Endothelial cell of umbilical vein (primary cell): ENCODE results near the gene RPS14. TPM values are rescaled to one million over a fixed set of nuclear protein-coding genes. Genes with fewer than 3 reads are reported as not detected.
A peak's percentile ranks its signal among the peaks of the same experiment; 100 is the strongest.

ENCODE experiments used
- BruUV-seq: library from RNA; stranded (reverse); fragments of 400-500 nt; replicated peaks from 2 replicates; lab custom pipeline; 2021; lab: Mats Ljungman, UMichigan
- CTCF ChIA-PET: fragments of 300-600, 350-600 bp; sonication (Branson Sonifier 250); formaldehyde crosslinking; loops from one replicate; lab custom pipeline; 2021; ENCODE audit warnings: antibody characterized with exemption, inconsistent platforms; lab: Charles Lee
- POLR2A ChIA-PET: fragments of 300-600, 350-600 bp; sonication (Branson Sonifier 250); formaldehyde crosslinking; loops from one replicate; lab custom pipeline; 2021; ENCODE audit warnings: antibody characterized with exemption, inconsistent platforms; lab: Charles Lee
- DNase-seq: peaks from one replicate; pipeline ENCODE4 v3.0.0-alpha.2; 2011; ENCODE audit warnings: low read depth, low spot score
- FAIRE-seq: peaks from 2 replicates; lab custom pipeline; 2011; peaks lifted over from hg19 to GRCh38; lab: Jason Lieb, UNC
- H2AFZ ChIP-seq: 2 replicates; pipeline ENCODE4 v1.6.0; 2012; ENCODE audit warnings: low read depth, low read length, control low read depth, inconsistent platforms
- H3K27ac ChIP-seq: 2 replicates; pipeline ENCODE4 v1.5.1; 2011; ENCODE audit warnings: low read depth, mild to moderate bottlenecking, control low read depth, low read length, moderate library complexity; ENCODE audit not compliant: insufficient read depth
- H3K27me3 ChIP-seq, 2 experiments: 2 replicates each; pipeline versions ENCODE4 v1.6.0 to v1.6.1; 2011; ENCODE audit warnings: low read length in 2 of 2, mixed read lengths in 1 of 2; ENCODE audit not compliant: control insufficient read depth in 2 of 2, insufficient read depth in 2 of 2
- H3K36me3 ChIP-seq, 2 experiments: 2 replicates in 1 of 2; 3 replicates in 1 of 2; pipeline ENCODE4 v1.5.1; 2011; ENCODE audit warnings: low read length in 2 of 2, mild to moderate bottlenecking in 1 of 2, moderate library complexity in 1 of 2; ENCODE audit not compliant: control insufficient read depth in 2 of 2, insufficient read depth in 2 of 2; ENCODE audit errors: extremely low read depth in 1 of 2
- H3K4me1 ChIP-seq: 3 replicates; pipeline ENCODE4 v1.5.1; 2011; ENCODE audit warnings: mild to moderate bottlenecking, low read length; ENCODE audit not compliant: control insufficient read depth, insufficient read depth; ENCODE audit errors: extremely low read depth
- H3K4me2 ChIP-seq: 2 replicates; pipeline ENCODE4 v1.6.1; 2011; ENCODE audit warnings: low read length, control low read depth, mixed read lengths; ENCODE audit not compliant: insufficient read depth
- H3K4me3 ChIP-seq, 3 experiments: fragments of 200-600 bp in 1 of 3; sonication (generic), shearing (Covaris generic) in 1 of 3; replicated peaks in 1 of 3; 2 replicates each; pipeline ENCODE4 v1.5.1; 2011 to 2016; ENCODE audit warnings: control low read depth in 3 of 3, low read length in 3 of 3, mild to moderate bottlenecking in 2 of 3, inconsistent platforms in 1 of 3, low read depth in 1 of 3, moderate library complexity in 1 of 3; ENCODE audit not compliant: insufficient read depth in 1 of 3
- H3K79me2 ChIP-seq: 2 replicates; pipeline ENCODE4 v1.6.0; 2012; ENCODE audit warnings: low read length, inconsistent platforms; ENCODE audit not compliant: control insufficient read depth, insufficient read depth
- H3K9ac ChIP-seq: replicated peaks from 2 replicates; pipeline ENCODE3; 2011; ENCODE audit warnings: low read length, control low read depth; ENCODE audit not compliant: insufficient read depth; ENCODE audit errors: extremely low read depth
- H3K9me1 ChIP-seq: replicated peaks from 3 replicates; pipeline ENCODE4 v1.6.0; 2011; ENCODE audit warnings: mild to moderate bottlenecking, low read length; ENCODE audit not compliant: control insufficient read depth, insufficient read depth; ENCODE audit errors: extremely low read depth
- H3K9me3 ChIP-seq: replicated peaks from 2 replicates; pipeline ENCODE4 v1.5.1; 2012; ENCODE audit warnings: low read length, inconsistent platforms; ENCODE audit not compliant: control insufficient read depth, insufficient read depth
- H4K20me1 ChIP-seq: replicated peaks from 2 replicates; pipeline ENCODE3; 2011; ENCODE audit warnings: mild to moderate bottlenecking, low read length; ENCODE audit not compliant: control insufficient read depth, insufficient read depth; ENCODE audit errors: extremely low read depth
- CTCF ChIP-seq, 2 donors: IDR thresholded peaks; 1 replicate in 1 of 2; 2 replicates in 1 of 2; pipeline ENCODE4 v1.5.1; 2011; ENCODE audit warnings: low read length in 2 of 2, mild to moderate bottlenecking in 2 of 2, moderate library complexity in 2 of 2, control low read depth in 1 of 2, inconsistent platforms in 1 of 2, low read depth in 1 of 2; ENCODE audit not compliant: insufficient read depth in 1 of 2; ENCODE audit errors: extremely low read depth in 1 of 2
- EZH2 ChIP-seq: IDR thresholded peaks from 2 replicates; pipeline ENCODE4 v1.6.1; 2012; ENCODE audit warnings: borderline replicate concordance, low read depth, mild to moderate bottlenecking, moderate library complexity, low read length, inconsistent platforms; ENCODE audit not compliant: severe bottlenecking
- FOS ChIP-seq: IDR thresholded peaks from 2 replicates; pipeline ENCODE4 v1.6.1; 2011; ENCODE audit warnings: mild to moderate bottlenecking, low read length, moderate library complexity, borderline replicate concordance; ENCODE audit not compliant: insufficient read depth
- GATA2 ChIP-seq: IDR thresholded peaks from 2 replicates; pipeline ENCODE4 v1.7.0; 2011; ENCODE audit warnings: low read depth, mild to moderate bottlenecking, moderate library complexity, mixed read lengths, low read length; ENCODE audit not compliant: insufficient read length, insufficient read depth
- JUN ChIP-seq: IDR thresholded peaks from 2 replicates; pipeline ENCODE4 v1.6.1; 2011; ENCODE audit warnings: borderline replicate concordance, low read depth; ENCODE audit not compliant: insufficient read length, insufficient read depth
- MYC ChIP-seq: IDR thresholded peaks from one replicate; pipeline ENCODE4 v1.6.1; 2011; ENCODE audit warnings: mild to moderate bottlenecking, low read depth, low read length
- POLR2A ChIP-seq: IDR thresholded peaks from 2 replicates; pipeline ENCODE4 v1.6.1; 2012; ENCODE audit warnings: low read depth, mild to moderate bottlenecking, control low read depth, low read length
- POLR2AphosphoS5 ChIP-seq: IDR thresholded peaks from 2 replicates; pipeline ENCODE4 v1.6.1; 2012; ENCODE audit warnings: low read depth, mild to moderate bottlenecking, control low read depth, low read length, moderate library complexity; ENCODE audit not compliant: insufficient read depth
- dilution Hi-C: fragments of 300-500 bp; cut with MboI; formaldehyde crosslinking; loops from one replicate; pipeline ENCODE4 v1.15.0; 2019; ENCODE audit warnings: low sequenced_read_pairs; ENCODE audit not compliant: extremely low pct_ligation_motif_present
- intact Hi-C: fragments of 100-400 bp; cut with micrococcal nuclease; formaldehyde crosslinking; loops from one replicate; pipeline ENCODE4 v1.10.0; 2022
- polyA plus RNA-seq, 4 experiments: library from polyadenylated mRNA; depleted of rRNA in 3 of 4; stranded (reverse) in 3 of 4; unstranded in 1 of 4; fragments of >200 nt; gene quantifications; 2 replicates each; pipeline versions ENCODE4 v1.2.1 to v1.2.3, GENCODE V29; 2011 to 2012; ENCODE audit warnings: missing spikeins in 1 of 4
- total RNA-seq: library from RNA; stranded (reverse); gene quantifications from 2 replicates; pipeline ENCODE4 v1.2.3, GENCODE V29; 2021

Gene RPS14
- total and polyA plus RNA-seq, 2 donors (not counting 3 experiments of a cell fraction or from before 2014, with no cell fraction given), result 1,852 to 5,521 TPM

DNA sequence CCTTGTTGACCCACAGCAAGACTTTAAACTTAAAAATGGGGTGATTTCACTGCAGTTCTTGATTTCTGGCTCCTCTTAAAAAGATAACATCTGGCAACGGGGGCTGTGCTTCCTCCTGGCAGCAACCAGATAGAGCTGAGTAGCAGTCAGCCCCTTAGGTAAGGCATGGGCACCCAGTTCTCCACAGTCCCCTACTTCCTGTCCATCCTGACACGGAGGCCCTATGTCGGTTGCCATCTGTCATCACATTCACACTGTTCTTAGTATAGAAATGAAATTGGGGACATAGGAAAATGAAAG lies 48.5 kb downstream of the RPS14 start:
- no peaks in the 10 kb centered on the region for H4K20me1 ChIP-seq
- H3K9me1 ChIP-seq, result no peaks in the 10 kb centered on the region
- ChIA-PET POLR2A (no interaction called here), CTCF (interaction anchor here (1.3 to 2.2 kb wide), 2 partner anchors 10 to 35 kb away, joined by 5 to 8 read pairs; no protein-coding TSS in a partner anchor)
- TF ChIP-seq POLR2A (peak; percentile 31), JUN (no peak)
- no peak overlapping the region for H3K9ac ChIP-seq
- dilution Hi-C loops (no loop called here), intact Hi-C loops (no loop called here)
- no peaks in the 10 kb centered on the region for H3K79me2 ChIP-seq
- no peaks in the 10 kb centered on the region for H3K27me3 ChIP-seq
- no peak overlapping the region for H3K27ac ChIP-seq
- no peak for DNase-seq
- no peak overlapping the region for H2AFZ ChIP-seq
- peaks cover 5 to 20% of the 10 kb centered on the region in 2 experiments for H3K36me3 ChIP-seq
- H3K4me1 ChIP-seq, result no peaks in the 10 kb centered on the region
- no TSS peak for BruUV-seq
- no peak for FAIRE-seq
- H3K4me2 ChIP-seq, result no peak overlapping the region
- H3K4me3 ChIP-seq, result no peak overlapping the region
- H3K9me3 ChIP-seq, result no peaks in the 10 kb centered on the region

GRCh38 chr5:150400316-150401075 lies 49.0 kb downstream of the RPS14 start:
- Histone ChIP-seq H3K4me1 (no peaks in the 10 kb centered on the region), H3K79me2 (no peaks in the 10 kb centered on the region), H3K4me2 (no peak overlapping the region), H3K36me3 (peaks cover 5 to 22% of the 10 kb centered on the region in 2 experiments), H3K9ac (no peak overlapping the region), H3K9me3 (no peaks in the 10 kb centered on the region), H2AFZ (no peak overlapping the region), H3K27ac (no peak overlapping the region), H3K9me1 (no peaks in the 10 kb centered on the region), H4K20me1 (no peaks in the 10 kb centered on the region), H3K4me3 (no peak overlapping the region), H3K27me3 (no peaks in the 10 kb centered on the region)
- POLR2A ChIA-PET, result no interaction called here
- BruUV-seq, result no TSS peak
- no peak for DNase-seq
- CTCF ChIA-PET, result interaction anchor here (1.3 to 2.2 kb wide), 2 partner anchors 10 to 36 kb away, joined by 5 to 8 read pairs; no protein-coding TSS in a partner anchor
- dilution Hi-C loops, result no loop called here
- FAIRE-seq, result no peak
- intact Hi-C loops, result no loop called here
- TF ChIP-seq FOS (no peak), JUN (no peak), EZH2 (no peak), POLR2AphosphoS5 (no peak), CTCF (IDR thresholded peaks at IDR 0.05; ENCODE audit: extremely low read depth in 1 of 2, insufficient read depth in 1 of 2, low read depth in 1 of 2, low read length in 2 of 2) (no peak), POLR2A (no peak), MYC (no peak), GATA2 (no peak)
